ENCODE results near the gene ABTB2.
"Not testable (repeated sequence)": the region's sequence is repeated elsewhere in the genome, so short reads cannot be mapped to it uniquely, and the experiment has no call there.

The ABTB2 gene

GRCh38 chr11:34190192-34191139 lies 167.3 kb downstream of the ABTB2 start:
- H3K4me1 ChIP-seq (ENCODE audit: insufficient read depth, low read length), result peaks cover 40% of the 10 kb centered on the region
- no peak overlapping the region for H2AFZ ChIP-seq (ENCODE audit: low read depth, low read length)
- no peaks in the 10 kb centered on the region for H3K9me3 ChIP-seq (ENCODE audit: low read length)
- H3K4me3 ChIP-seq (ENCODE audit: low read length), result no peak overlapping the region
- H3K36me3 ChIP-seq (ENCODE audit: insufficient read depth, low read length), result no peaks in the 10 kb centered on the region
- no peaks in the 10 kb centered on the region for H3K27me3 ChIP-seq (ENCODE audit: insufficient read depth, low read length)

- no peak overlapping the region for H3K4me3 ChIP-seq (ENCODE audit: low read length)
- H3K27me3 ChIP-seq (ENCODE audit: insufficient read depth, low read length), result no peaks in the 10 kb centered on the region
- no peak overlapping the region for H2AFZ ChIP-seq (ENCODE audit: low read depth, low read length)
- H3K36me3 ChIP-seq (ENCODE audit: insufficient read depth, low read length), result no peaks in the 10 kb centered on the region
- H3K9me3 ChIP-seq (ENCODE audit: low read length), result no peaks in the 10 kb centered on the region
- peaks cover 40% of the 10 kb centered on the region for H3K4me1 ChIP-seq (ENCODE audit: insufficient read depth, low read length)
These were observed 168.6 kb downstream of the ABTB2 start for GRCh38 chr11:34189191-34189590.

- no peaks in the 10 kb centered on the region for H3K36me3 ChIP-seq (ENCODE audit: insufficient read depth, low read length)
- H3K4me1 ChIP-seq (ENCODE audit: insufficient read depth, low read length), result peaks cover 32% of the 10 kb centered on the region
- no peaks in the 10 kb centered on the region for H3K9me3 ChIP-seq (ENCODE audit: low read length)
- H3K4me3 ChIP-seq (ENCODE audit: low read length), result no peak overlapping the region
- H2AFZ ChIP-seq (ENCODE audit: low read depth, low read length), result no peak overlapping the region
- no peaks in the 10 kb centered on the region for H3K27me3 ChIP-seq (ENCODE audit: insufficient read depth, low read length)
These were observed 169.6 kb downstream of the ABTB2 start for GRCh38 chr11:34188181-34188580.

- no peaks in the 10 kb centered on the region for H3K9me3 ChIP-seq (ENCODE audit: low read length)
- H3K4me1 ChIP-seq (ENCODE audit: insufficient read depth, low read length), result peaks cover 25% of the 10 kb centered on the region
- H3K36me3 ChIP-seq (ENCODE audit: insufficient read depth, low read length), result no peaks in the 10 kb centered on the region
- H3K4me3 ChIP-seq (ENCODE audit: low read length), result peak overlapping the region; percentile 41
- H3K27me3 ChIP-seq (ENCODE audit: insufficient read depth, low read length), result no peaks in the 10 kb centered on the region
- H2AFZ ChIP-seq (ENCODE audit: low read depth, low read length), result peak overlapping the region; percentile 68
These were observed 171.6 kb downstream of the ABTB2 start for GRCh38 chr11:34185926-34186841.

- H3K4me1 ChIP-seq (ENCODE audit: insufficient read depth, low read length), result peaks cover 25% of the 10 kb centered on the region
- no peaks in the 10 kb centered on the region for H3K9me3 ChIP-seq (ENCODE audit: low read length)
- no peaks in the 10 kb centered on the region for H3K27me3 ChIP-seq (ENCODE audit: insufficient read depth, low read length)
- no peaks in the 10 kb centered on the region for H3K36me3 ChIP-seq (ENCODE audit: insufficient read depth, low read length)
- H2AFZ ChIP-seq (ENCODE audit: low read depth, low read length), result no peak overlapping the region
- no peak overlapping the region for H3K4me3 ChIP-seq (ENCODE audit: low read length)
These were observed 173.2 kb downstream of the ABTB2 start for GRCh38 chr11:34184505-34185015.

GRCh38 chr11:34183848-34184391 lies 173.9 kb downstream of the ABTB2 start:
- no peak overlapping the region for H2AFZ ChIP-seq (ENCODE audit: low read depth, low read length)
- no peak overlapping the region for H3K4me3 ChIP-seq (ENCODE audit: low read length)
- no peaks in the 10 kb centered on the region for H3K9me3 ChIP-seq (ENCODE audit: low read length)
- H3K36me3 ChIP-seq (ENCODE audit: insufficient read depth, low read length), result no peaks in the 10 kb centered on the region
- no peaks in the 10 kb centered on the region for H3K27me3 ChIP-seq (ENCODE audit: insufficient read depth, low read length)
- H3K4me1 ChIP-seq (ENCODE audit: insufficient read depth, low read length), result peaks cover 24% of the 10 kb centered on the region

- Histone ChIP-seq H2AFZ (ENCODE audit: low read depth, low read length) (no peak overlapping the region), H3K27me3 (ENCODE audit: insufficient read depth, low read length) (no peaks in the 10 kb centered on the region), H3K4me1 (ENCODE audit: insufficient read depth, low read length) (peaks cover 16% of the 10 kb centered on the region), H3K4me3 (ENCODE audit: low read length) (no peak overlapping the region), H3K9me3 (ENCODE audit: low read length) (no peaks in the 10 kb centered on the region), H3K36me3 (ENCODE audit: insufficient read depth, low read length) (no peaks in the 10 kb centered on the region)
These were observed 174.7 kb downstream of the ABTB2 start for GRCh38 chr11:34182921-34183685.

- Histone ChIP-seq H3K36me3 (ENCODE audit: insufficient read depth, low read length) (no peaks in the 10 kb centered on the region), H3K4me1 (ENCODE audit: insufficient read depth, low read length) (peaks cover 16% of the 10 kb centered on the region), H2AFZ (ENCODE audit: low read depth, low read length) (no peak overlapping the region), H3K27me3 (ENCODE audit: insufficient read depth, low read length) (no peaks in the 10 kb centered on the region), H3K4me3 (ENCODE audit: low read length) (no peak overlapping the region), H3K9me3 (ENCODE audit: low read length) (no peaks in the 10 kb centered on the region)
These were observed 175.4 kb downstream of the ABTB2 start for GRCh38 chr11:34182425-34182824.

GRCh38 chr11:34181856-34182405 lies 175.9 kb downstream of the ABTB2 start:
- no peak overlapping the region for H3K4me3 ChIP-seq (ENCODE audit: low read length)
- H2AFZ ChIP-seq (ENCODE audit: low read depth, low read length), result no peak overlapping the region
- H3K9me3 ChIP-seq (ENCODE audit: low read length), result no peaks in the 10 kb centered on the region
- no peaks in the 10 kb centered on the region for H3K27me3 ChIP-seq (ENCODE audit: insufficient read depth, low read length)
- H3K4me1 ChIP-seq (ENCODE audit: insufficient read depth, low read length), result peaks cover 13% of the 10 kb centered on the region
- H3K36me3 ChIP-seq (ENCODE audit: insufficient read depth, low read length), result no peaks in the 10 kb centered on the region

- Histone ChIP-seq H2AFZ (ENCODE audit: low read depth, low read length) (no peak overlapping the region), H3K36me3 (ENCODE audit: insufficient read depth, low read length) (no peaks in the 10 kb centered on the region), H3K27me3 (ENCODE audit: insufficient read depth, low read length) (no peaks in the 10 kb centered on the region), H3K4me1 (ENCODE audit: insufficient read depth, low read length) (peaks cover 6% of the 10 kb centered on the region), H3K4me3 (ENCODE audit: low read length) (no peak overlapping the region), H3K9me3 (ENCODE audit: low read length) (no peaks in the 10 kb centered on the region)
These were observed 176.6 kb downstream of the ABTB2 start for GRCh38 chr11:34181251-34181650.

- not testable (repeated sequence) for H3K9me3 ChIP-seq (ENCODE audit: low read length); H3K4me1 ChIP-seq (ENCODE audit: insufficient read depth, low read length); H3K36me3 ChIP-seq (ENCODE audit: insufficient read depth, low read length); H2AFZ ChIP-seq (ENCODE audit: low read depth, low read length); H3K27me3 ChIP-seq (ENCODE audit: insufficient read depth, low read length); H3K4me3 ChIP-seq (ENCODE audit: low read length)
These were observed 177.0 kb downstream of the ABTB2 start for GRCh38 chr11:34180814-34181165.
